ENCODE measurements around the gene XYLB. TPM values are rescaled to one million over a fixed set of nuclear protein-coding genes. Genes with fewer than 3 reads are reported as not detected.

XYLB gene
- total RNA-seq, 4 donors from 2014 or later: 2.4 to 5.0 (median 2.5) TPM

DNA sequence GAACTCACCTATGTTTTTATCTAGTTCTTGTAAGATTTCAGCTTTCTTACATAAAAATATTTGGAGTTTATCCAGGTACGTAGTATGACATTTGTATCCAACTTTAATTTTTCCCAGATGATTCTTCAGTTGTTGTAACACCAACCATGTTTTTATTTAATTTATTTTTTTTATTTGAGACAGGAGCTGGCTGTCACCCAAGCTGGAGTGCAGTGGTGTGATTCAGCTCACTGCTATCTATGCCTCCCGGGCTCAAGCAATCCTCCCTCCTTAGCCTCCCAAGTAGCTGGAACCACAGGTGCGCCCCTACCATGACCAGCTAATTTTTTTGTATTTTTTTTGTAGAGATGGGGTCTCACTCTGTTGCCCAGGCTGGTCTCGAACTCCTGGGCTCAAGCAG, 6.6 kb downstream of the XYLB start:
- Histone ChIP-seq H3K27me3 (no peaks in the 10 kb centered on the region), H3K4me3 (no peak overlapping the region), H3K27ac (no peak overlapping the region), H3K9me3 (no peaks in the 10 kb centered on the region), H3K4me1 (peaks cover 0 to 23% (median 0%) of the 10 kb centered on the region in 3 donors), H3K36me3 (peaks cover 0 to 13% (median 0%) of the 10 kb centered on the region in 3 donors)
- 79 to 81% methylated on average over 4 of the region's 4 CpGs for WGBS, 2 donors
- intact Hi-C loops (cut with DNase I): no loop called here
- TF ChIP-seq CTCF (IDR thresholded peaks at IDR 0.05) (no peak), POLR2A (IDR thresholded peaks at IDR 0.05) (no peak)
- DNase-seq: no peak

GRCh38 chr3:38354588-38355330, 8.2 kb downstream of the XYLB start:
- H3K4me1 ChIP-seq: peaks cover 0 to 15% (median 0%) of the 10 kb centered on the region in 3 donors
- 42 to 51% methylated on average over 4 of the region's 4 CpGs for WGBS, 2 donors
- no peaks in the 10 kb centered on the region for H3K27me3 ChIP-seq
- DNase-seq: no peak
- no peaks in the 10 kb centered on the region for H3K9me3 ChIP-seq
- H3K36me3 ChIP-seq: peaks cover 0 to 14% (median 0%) of the 10 kb centered on the region in 3 donors
- H3K27ac ChIP-seq: peak overlapping the region in 1 of 4 donors; percentile 27
- intact Hi-C loops (cut with DNase I): no loop called here
- no peak overlapping the region for H3K4me3 ChIP-seq
- TF ChIP-seq CTCF (IDR thresholded peaks at IDR 0.05): no peak
- no peak for TF ChIP-seq POLR2A (IDR thresholded peaks at IDR 0.05)

GRCh38 chr3:38359038-38359437, 12.5 kb downstream of the XYLB start:
- no peak for TF ChIP-seq CTCF (IDR thresholded peaks at IDR 0.05)
- TF ChIP-seq POLR2A (IDR thresholded peaks at IDR 0.05): no peak
- 93 to 99% methylated on average over 6 of the region's 6 CpGs for WGBS, 2 donors
- Histone ChIP-seq H3K36me3 (peaks cover 0 to 50% (median 0%) of the 10 kb centered on the region in 3 donors), H3K4me1 (peaks cover 0 to 11% (median 0%) of the 10 kb centered on the region in 3 donors), H3K27ac (no peak overlapping the region), H3K27me3 (no peaks in the 10 kb centered on the region), H3K4me3 (no peak overlapping the region), H3K9me3 (no peaks in the 10 kb centered on the region)
- no peak for DNase-seq
- intact Hi-C loops (cut with DNase I): no loop called here

- no CpG with 5 or more reads among the region's 3 CpGs for WGBS, 2 donors
- no peak overlapping the region for H3K4me3 ChIP-seq
- no peaks in the 10 kb centered on the region for H3K4me1 ChIP-seq
- no peak for DNase-seq
- no peak overlapping the region for H3K27ac ChIP-seq
- H3K27me3 ChIP-seq: no peaks in the 10 kb centered on the region
- peaks cover 0 to 59% (median 4%) of the 10 kb centered on the region in 3 donors for H3K36me3 ChIP-seq
- intact Hi-C loops (cut with DNase I): no loop called here
- no peaks in the 10 kb centered on the region for H3K9me3 ChIP-seq
- no peak for TF ChIP-seq POLR2A (IDR thresholded peaks at IDR 0.05)
- TF ChIP-seq CTCF (IDR thresholded peaks at IDR 0.05): no peak
Measured at GRCh38 chr3:38360345-38360744, 13.8 kb downstream of the XYLB start.

DNA sequence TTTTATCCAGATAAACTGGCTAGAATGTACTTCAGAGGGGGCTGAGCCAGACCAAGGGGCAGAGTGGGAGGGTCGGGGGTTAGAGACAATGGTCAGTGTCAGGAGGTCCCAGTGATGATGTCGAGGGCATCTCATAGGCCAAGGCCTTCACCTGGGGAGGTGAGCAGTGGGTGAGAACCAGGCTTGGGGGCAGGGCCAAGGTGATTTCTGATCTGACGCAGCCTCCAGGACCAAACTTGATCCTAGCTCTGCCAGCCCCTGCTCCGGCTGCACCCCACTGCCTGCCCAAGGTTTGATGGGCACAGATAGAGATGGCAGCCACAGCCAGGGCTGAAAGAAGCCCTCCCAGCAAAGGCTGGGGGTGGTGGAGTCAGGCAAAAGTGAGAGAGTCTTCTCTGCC, 14.9 kb downstream of the XYLB start:
- Histone ChIP-seq H3K9me3 (no peaks in the 10 kb centered on the region), H3K36me3 (peaks cover 0 to 69% (median 6%) of the 10 kb centered on the region in 3 donors), H3K4me3 (no peak overlapping the region), H3K4me1 (no peaks in the 10 kb centered on the region), H3K27me3 (no peaks in the 10 kb centered on the region), H3K27ac (no peak overlapping the region)
- WGBS, 2 donors: 54 to 91% methylated on average over 2 to 3 of the region's 4 CpGs
- DNase-seq: no peak
- TF ChIP-seq POLR2A (IDR thresholded peaks at IDR 0.05): no peak
- TF ChIP-seq CTCF (IDR thresholded peaks at IDR 0.05): no peak
- intact Hi-C loops (cut with DNase I): no loop called here

Data from esophagus squamous epithelium (tissue), 5 donors.